MM.1S (cell line): ENCODE results near the gene FBXW5.

Experiments
- CTCF ChIP-seq: fragments of 300-600 bp; sonication (generic); IDR thresholded peaks from 2 replicates; pipeline ENCODE4 v1.5.1; 2016; ENCODE audit warnings: antibody characterized with exemption, low read length, mixed read lengths
- EZH2 ChIP-seq: fragments of 300-600 bp; sonication (generic); optimal IDR thresholded peaks from 2 replicates; pipeline ENCODE3; 2017; ENCODE audit warnings: low read depth, mild to moderate bottlenecking, antibody characterized with exemption, low read length, mixed read lengths

DNA sequence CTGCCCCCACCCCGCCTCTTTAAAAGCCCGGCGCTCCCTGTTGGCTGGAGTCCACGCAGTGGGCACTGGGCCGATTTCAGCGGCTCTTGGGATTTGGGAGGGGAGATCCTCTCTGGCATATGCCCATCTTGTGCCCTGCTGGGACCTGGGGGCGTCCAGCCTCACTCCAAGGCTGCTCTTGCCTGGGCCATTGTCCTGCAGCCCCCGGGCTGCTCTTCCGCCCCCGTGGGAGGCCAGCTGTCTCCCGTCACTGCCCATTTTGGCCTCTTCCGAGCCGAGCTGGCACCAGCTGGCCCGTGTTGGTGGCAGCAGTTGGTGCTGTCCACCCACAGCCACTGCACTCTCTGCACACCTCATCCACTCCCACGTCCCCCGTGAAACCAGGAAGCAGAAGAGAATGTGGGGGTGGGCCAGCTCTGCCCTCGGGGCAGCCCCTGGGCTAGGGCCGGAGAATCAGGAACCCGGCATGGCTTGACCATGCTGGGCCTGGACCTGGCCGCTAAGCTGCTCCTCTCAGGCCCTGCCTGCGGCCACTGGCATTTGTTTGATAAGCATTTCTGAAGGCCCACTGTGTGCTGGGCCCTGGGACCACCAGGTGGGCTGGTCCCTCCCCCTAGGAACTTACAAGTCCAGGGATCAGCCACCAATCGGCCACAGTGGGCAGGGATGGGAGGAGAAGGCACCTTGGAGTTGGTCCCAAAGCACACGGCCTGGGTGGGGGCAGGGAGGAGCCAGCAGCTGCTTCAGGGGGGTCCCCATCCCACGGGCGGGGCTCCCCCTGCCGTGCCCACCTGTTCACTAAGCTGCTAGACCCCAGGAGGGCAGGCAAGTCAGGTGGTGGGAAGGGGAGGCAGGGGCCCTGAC is 2.7 kb upstream of the FBXW5 start:
- TF ChIP-seq CTCF (no peak), EZH2 (no peak)
